T47D (cell line): Measurements from ENCODE around the gene PXDN.
"Not testable (repeated sequence)": the region's sequence is repeated elsewhere in the genome, so short reads cannot be mapped to it uniquely, and the experiment has no call there.

Experiments used
- DNase-seq, 2 experiments: peaks; one replicate each; pipeline versions ENCODE4 v3.0.0 to v3.0.0-alpha.2; 2011 to 2012; ENCODE audit warnings: low read depth in 1 of 2, low spot score in 1 of 2
- JUND ChIP-seq: IDR thresholded peaks from 2 replicates; pipeline ENCODE4 v1.6.1; 2012; ENCODE audit warnings: low read depth
- in situ Hi-C: cut with HindIII; loops from 2 replicates; pipeline ENCODE4 v1.10.0; 2016; ENCODE audit warnings: low sequenced_read_pairs, low pct_unique_long_range_greater_than_20kb

PXDN gene

DNA sequence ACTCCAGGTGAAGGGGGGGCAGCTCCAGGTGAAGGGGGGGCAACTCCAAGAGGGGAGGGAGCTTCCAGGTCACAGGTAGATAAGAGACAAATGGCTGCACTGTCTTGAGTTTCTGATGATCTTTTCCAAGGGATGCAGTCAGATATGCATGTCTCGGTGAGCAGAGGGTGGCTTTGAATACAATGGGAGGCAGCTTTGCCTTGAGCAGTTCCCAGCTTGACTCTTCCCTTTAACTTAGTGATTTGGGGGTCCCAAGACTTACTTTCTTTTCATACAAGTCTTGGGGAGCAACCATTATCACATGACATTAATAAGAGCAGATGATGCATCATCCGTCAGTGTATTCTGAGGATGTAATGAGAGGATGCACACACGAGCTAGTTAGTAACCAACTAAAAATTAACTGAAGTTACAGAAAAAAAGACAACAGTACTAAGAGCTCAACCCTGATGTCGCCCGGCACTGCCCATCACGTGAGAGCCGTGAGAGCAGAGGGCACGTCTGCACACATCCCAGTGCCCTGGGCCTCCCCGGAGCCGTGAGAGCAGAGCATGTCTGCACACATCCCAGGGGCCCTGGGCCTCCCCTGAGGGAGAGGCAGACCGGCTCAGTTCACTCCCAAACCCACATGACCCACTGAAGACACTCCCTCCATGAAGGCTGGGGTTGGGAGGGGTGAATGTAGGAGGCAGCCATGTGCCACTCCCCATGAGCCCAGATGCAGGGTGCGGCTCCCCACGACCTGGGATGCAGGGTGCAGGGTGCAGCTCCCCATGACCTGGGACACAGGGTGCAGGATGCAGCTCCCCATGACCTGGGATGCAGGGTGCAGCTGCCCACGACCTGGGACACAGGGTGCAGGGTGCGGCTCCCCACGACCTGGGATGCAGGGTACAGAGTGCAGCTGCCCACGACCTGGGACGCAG, 39.4 kb downstream of the PXDN start:
- DNase-seq: no peak
- no peak for TF ChIP-seq JUND
- in situ Hi-C loops: no loop called here

DNA sequence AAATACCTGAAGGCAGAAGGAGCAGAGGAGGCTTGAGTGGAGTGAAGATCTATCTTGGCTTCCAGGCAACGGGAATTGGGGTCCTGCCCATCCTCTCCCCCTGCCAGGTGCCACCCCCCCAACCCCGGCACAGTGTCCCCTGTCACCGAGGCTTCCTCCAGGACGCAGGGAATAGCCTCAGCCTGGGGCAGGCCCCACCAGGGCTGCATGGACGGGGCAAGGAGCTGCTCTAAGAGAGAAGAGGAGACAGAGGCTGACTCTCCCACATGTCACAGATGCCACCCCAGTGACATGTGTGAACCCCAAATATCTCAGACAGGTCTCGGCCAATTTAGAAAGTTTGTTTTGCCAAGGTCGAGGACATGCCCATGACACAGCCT, 42.1 kb downstream of the PXDN start:
- no peak for DNase-seq
- no peak for TF ChIP-seq JUND
- in situ Hi-C loops: no loop called here

DNA sequence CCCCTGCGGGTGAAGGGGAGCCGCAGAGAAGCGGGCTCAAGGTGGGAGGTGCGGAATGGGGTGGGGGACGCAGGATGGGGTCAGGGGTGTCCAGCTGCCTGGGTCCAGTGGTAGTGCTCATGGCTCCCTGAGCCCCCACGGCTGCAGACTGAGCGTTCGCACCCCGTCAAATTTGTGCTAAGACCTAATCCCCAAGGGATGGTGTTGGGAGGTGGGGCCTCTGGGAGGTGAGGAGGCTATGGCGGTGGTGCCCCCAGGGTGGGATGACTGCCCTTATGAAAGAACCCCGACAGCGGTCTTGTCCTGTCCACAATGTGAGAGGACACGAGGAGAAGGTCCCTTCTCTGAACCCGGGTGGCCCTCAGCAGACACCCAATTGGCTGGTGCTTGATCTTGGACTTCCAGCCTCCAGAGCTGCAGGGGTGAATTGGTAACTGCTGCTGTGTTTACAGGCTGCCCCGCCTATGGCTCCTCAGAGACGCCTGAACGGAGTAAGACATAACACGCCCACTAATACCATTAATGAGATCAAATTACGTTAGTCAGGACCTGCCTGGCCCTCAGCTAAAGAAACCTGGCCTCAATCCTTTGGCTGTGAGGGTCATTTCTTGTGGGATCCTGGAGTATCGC, 42.6 kb downstream of the PXDN start:
- peak in 1 of 2 experiments; percentile 16 for DNase-seq
- in situ Hi-C loops: no loop called here
- no peak for TF ChIP-seq JUND

DNA sequence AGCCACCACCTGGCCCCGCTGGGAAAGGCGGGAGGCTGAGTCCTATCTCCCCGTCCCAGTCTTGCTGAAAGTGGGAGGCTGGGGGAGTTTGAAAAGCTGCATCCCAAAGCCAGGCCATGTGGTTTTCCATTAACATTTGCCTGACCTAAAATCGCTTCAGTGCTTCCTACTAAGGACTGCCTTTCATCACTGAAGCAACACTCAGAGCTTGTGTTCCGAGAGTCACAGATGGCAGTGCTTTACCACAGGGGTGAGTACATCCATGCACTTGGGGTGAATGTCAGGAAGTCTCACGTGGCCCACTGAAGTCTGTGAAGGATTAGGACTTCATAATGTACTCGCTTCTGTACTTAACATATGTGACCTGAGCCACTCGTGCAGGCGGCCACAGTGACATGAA, 43.3 kb downstream of the PXDN start:
- no peak for DNase-seq
- no peak for TF ChIP-seq JUND
- in situ Hi-C loops: no loop called here

DNA sequence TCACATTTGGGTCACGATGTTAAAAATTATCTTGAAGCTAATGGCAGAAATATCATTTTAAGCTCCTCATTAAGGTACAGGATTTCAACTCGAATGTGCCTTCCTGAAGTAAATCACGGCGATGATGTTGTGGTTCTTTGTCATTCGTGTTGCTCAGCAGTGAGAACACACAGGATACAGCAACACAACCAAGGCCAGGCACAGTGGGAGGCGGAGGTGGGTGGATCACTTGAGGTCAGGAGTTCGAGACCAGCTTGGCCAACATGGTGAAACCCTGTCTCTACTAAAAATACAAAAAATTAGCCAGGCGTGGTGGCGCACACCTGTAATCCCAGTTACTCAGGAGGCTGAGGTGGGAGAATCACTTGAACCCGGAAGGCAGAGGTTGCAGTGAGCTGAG, 43.9 kb downstream of the PXDN start:
- in situ Hi-C loops, DNase-seq: not testable (repeated sequence)

DNA sequence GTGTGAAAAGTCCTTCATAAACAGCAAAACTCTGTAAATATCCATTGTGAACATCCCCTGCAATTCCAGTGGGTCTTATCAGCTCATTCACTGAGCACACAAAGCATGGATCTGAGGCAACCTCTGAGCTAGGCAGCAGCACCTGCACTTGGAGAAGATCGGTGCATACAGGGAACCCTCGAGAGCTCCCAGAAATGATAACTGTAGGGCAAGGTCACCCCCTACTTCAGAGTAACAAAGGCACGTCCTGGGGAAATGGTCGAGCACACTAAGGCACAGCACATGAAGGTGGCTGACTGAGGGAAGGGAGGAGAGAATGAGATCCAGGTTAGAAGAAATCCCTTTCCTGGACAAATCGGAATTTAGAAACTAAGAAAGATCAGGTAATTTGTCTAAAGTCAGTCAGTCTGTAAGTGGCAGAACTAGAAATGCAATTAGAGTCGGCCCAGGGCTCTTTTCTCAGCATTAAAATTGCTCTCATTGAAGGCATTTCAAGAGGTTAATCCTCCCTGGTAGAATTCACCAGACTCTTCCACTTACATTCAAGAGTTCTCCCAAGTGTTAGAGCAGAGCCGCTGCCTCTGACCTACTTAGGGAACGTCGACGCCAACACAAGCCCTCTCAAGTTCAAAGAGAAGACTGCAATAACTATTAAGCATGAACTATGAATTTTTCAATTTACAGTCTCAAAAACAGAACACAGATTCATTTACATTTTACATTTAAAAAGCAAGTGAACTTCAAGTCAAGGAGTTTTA, 45.9 kb downstream of the PXDN start:
- no peak for TF ChIP-seq JUND
- DNase-seq: no peak
- in situ Hi-C loops: no loop called here

DNA sequence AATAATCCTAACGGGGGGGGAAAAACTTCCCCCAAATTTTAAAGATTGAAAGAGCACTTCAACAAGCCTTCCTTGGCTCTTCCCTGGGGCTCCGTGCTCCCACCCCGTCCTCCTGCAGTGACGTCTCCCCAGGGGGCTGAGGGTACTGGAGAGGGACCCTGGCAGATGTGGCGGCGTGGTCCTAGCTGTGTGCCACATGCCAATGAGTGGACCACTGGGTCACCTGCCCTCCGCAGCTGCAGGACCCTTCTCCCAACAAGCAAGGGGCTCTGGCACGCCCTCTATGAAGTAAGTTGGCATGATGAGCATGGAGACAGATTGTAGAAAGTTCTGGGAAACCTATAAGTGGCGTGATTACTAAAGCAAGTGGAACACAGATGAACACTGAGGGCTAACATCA, 46.7 kb downstream of the PXDN start:
- no peak for DNase-seq
- in situ Hi-C loops: no loop called here

DNA sequence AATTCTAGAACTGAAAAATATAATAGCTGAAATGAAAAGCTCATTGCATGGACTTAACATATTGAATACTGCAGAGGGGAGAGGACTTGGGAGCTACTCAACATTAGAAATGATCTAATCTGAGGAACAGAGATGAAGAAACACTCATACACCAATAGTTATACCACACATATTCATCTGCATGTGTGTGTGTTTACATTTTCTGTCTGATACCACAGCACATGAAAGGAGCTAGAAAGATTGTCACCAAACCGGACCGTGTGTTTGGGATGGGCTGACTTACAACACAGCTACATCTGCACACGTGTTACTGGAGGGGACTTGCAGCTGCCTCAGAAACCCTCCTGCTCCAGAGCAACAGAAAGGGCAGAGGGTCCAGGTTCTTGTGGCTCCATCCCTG, 47.8 kb downstream of the PXDN start:
- in situ Hi-C loops: no loop called here
- no peak for TF ChIP-seq JUND
- DNase-seq: no peak

More for the DNA sequence above, 46.7 kb downstream of the PXDN start:
- no peak for TF ChIP-seq JUND

DNA sequence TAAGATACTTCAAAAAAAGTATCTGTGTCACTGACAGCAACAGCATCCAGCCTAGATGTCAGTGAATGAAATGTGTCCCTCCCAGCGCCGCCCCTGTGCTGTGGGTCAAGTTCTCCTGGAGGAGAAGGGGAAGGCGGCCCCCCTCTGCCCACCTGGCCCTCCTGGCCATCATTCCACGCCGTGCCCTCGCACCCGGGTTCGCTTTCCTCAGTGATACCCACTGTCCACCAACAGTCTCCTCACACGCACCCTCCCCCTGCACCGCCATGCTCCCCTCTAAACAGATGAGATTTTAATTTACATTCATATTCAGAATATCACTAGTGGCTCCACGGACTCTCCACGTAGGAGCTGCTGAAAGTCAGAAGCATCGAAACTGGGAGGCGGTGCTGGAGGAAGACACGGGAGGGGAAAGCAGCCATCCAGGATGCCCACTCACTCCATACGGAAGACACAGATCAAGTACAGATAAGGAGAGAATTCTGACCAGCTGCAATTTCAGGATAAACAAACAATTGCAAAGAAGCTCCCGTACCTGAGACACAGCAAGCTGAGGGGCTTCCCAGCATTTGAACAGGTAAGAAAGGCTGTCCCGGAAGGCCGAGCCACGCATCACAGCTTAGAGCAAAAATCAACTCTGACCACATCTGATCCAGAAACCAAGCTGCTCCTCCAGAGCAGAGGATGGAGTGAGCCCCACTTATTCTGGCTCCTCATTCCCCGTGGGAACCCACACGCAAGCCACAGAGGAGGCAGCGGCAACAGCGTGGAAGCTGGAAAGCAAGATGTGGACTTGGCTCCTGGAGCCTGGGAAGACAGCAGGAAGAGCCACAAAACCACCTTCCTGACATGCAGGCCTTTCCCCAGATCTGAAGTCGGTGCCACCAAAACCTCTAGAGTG, 49.7 kb downstream of the PXDN start:
- in situ Hi-C loops: no loop called here
- TF ChIP-seq JUND: no peak
- DNase-seq: no peak

DNA sequence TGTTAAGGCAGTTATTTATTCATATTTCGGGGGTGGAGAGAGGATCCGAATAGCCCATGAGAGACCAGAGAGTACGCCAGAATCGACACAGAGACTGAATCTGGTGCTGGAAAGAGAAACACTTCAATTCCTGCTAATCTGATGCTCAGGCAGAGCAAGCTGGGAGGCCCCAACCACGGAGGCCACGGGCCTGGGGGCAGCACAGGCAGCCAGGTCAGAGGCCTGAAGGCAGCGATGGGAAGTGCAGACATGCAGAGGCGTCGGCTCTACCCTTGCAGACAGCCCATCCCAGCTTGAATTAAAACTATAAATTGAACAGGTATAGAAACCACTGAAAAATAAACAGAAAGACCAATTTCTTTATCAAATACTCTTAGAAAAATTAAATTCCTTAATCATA, 50.6 kb downstream of the PXDN start:
- in situ Hi-C loops: no loop called here
- DNase-seq: no peak
- TF ChIP-seq JUND: no peak

DNA sequence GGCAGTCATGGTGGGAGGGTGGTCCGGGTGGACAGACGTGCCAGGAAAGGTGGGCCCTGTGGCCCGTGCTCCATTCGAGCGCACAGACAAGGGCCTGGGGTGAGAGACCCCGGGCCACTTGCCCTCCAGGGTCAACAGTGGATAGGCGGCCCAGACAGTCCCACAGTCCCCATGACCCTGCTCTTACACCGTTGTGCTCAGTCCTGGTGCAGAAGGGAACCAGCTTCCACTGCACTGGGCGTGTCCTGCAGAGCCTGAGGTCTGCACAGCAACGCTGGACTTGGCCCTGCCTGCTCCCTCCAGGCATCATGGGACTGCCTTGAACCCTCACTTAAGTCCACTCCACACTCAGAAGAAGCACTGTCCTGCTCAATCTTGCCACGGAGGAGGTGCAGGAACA, 52.0 kb downstream of the PXDN start:
- no peak for DNase-seq
- TF ChIP-seq JUND: no peak
- in situ Hi-C loops: no loop called here

DNA sequence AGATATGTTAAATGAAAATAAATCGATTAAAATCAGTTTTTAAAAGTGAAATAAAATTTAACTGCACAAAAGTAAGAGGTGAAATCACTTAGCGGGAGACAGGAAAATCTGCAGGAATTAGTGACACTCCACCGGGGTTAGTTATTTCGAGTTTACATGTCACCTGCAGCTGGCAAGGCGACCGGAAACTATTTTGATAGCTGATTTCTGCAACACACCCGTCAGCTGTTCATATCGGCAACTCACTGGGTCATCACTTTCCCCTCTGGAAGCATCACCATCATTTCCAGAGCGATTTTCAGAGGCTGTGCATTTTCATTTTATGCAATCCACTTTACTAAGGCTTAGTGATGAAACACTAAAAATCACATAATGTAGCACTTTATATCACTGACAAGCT, 52.9 kb downstream of the PXDN start:
- in situ Hi-C loops: no loop called here
- no peak for DNase-seq
- TF ChIP-seq JUND: no peak
